ENCODE results near the gene POF1B. TPM values are rescaled to one million over a fixed set of nuclear protein-coding genes. Genes with fewer than 3 reads are reported as not detected.

POF1B gene
- 2.1 to 3.3 TPM (median 3.0 TPM) in 5 replicates for total RNA-seq (2022; extraction: Qiagen RNA extraction; ENCODE audit: low read depth)

GRCh38 chrX:85379174-85379907, at the start of gene POF1B:
Gene POF1B (minus strand): TSS chrX:85379665. CDS start chrX:85379454, 211 bp downstream.

GRCh38 chrX:85243761-85244449, 135.6 kb downstream of the POF1B start, which contains the start of the genes SATL1 and ZNF711:
Gene SATL1 (minus strand): TSS chrX:85243779. CDS start chrX:85108968, 134,811 bp downstream.
Gene ZNF711 (plus strand): TSS chrX:85243991. CDS start chrX:85247573, 3,582 bp downstream.

Other genes with a start within 250 kb of the POF1B start
- gene SATL1, start 135.9 kb downstream of the POF1B start, total RNA-seq (2022; extraction: Qiagen RNA extraction; ENCODE audit: low read depth) = not detected in 5 replicates
- gene ZNF711, start 135.7 kb downstream of the POF1B start, total RNA-seq (2022; extraction: Qiagen RNA extraction; ENCODE audit: low read depth) = 0.24 to 1.1 TPM (median 0.89 TPM) in 5 replicates

Data from A549 treated with RU486 at 1 μM for 4 hours (cell line).